ENCODE measurements around the gene DTYMK. TPM values are rescaled to one million over a fixed set of nuclear protein-coding genes. Genes with fewer than 3 reads are reported as not detected.

The DTYMK gene
- polyA plus RNA-seq, 3 donors = 35.8 to 44.7 (median 40.7) TPM

DNA sequence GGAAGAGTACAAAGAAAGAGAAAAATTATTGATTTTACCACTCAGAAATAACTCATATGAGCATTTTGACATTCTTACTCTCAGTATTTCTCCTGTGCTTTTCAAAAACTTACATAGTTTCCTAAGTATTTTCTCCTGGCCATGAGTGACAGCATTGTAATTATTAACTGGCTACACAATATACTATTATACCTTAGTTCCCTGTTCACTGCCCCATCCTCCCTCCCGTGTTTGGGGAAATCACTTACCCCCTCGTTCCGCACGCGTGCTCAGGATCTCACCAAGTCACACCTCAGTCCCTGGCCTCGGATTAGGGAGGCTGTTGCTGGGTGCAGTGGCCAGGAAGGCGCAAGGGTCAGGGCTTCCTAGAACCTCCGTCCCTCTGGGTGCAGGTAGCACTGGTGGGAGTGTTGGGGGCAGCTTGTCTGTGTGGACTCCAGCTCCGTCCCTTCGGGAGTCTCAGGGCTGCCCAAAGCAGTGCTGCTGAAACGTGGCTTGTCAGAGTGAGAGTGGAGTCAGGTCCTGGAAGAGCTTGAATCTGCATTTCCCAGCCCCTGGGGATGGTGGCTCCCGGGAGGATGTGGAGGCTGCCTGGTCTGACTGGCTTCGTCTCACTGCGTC, 25.9 kb downstream of the DTYMK start:
- DNase-seq (ENCODE audit: extremely low read depth in 1 of 11, low read depth in 9 of 11, low spot score in 4 of 11) = no peak

DNA sequence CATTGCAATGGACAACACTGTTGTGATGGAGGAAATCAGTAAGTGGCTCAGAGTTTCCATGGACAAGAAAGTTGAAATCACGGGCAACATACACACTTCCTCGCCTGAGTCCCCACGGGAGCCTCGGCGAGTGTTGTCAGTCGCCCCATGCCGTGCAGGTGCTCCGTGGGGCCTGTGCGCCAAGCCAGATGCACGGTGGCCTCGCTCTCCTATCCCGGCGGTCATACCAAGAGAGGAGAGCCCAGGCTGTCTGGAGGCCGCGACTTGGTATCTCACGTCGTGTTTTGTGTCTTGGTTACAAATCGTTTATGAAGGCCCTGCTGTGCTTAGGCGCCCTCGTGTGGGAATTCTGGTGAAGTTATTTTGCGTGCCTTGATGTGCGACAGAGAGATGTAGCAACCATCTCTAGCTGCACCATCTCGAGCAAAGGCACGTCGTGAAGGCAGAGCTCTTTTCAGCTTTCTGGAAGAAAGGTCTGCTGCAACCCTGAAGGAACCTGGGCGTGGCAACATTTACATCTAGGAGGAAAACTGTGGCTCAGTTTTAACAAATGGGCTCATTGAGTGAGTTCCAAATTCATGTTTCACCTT, 27.4 kb downstream of the DTYMK start:
- DNase-seq (ENCODE audit: extremely low read depth in 1 of 11, low read depth in 9 of 11, low spot score in 4 of 11) = peak in 8 of 11 donors; percentile 36 to 69 (median 62)

DNA sequence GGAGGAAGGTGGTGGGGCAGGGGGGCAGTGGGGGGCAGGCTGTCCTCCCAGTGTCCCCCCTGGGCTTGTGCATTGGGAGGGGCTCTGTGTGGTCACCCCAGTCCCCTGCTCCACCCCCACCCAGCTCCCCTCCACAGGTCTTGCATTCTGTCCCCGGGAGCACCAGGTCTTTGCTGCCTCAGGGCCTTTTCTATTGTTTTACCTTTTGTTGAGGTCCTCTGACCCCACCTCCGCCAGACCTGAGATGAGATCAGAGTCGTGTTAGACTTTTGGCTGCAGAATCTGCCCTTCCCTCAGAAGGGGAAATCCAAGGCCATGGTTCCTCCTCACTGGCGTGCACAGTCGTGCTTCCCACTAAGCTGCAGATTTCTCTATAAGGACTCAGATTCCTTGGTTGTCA, 28.3 kb downstream of the DTYMK start:
- no peak for DNase-seq (ENCODE audit: extremely low read depth in 1 of 11, low read depth in 9 of 11, low spot score in 4 of 11)

DNA sequence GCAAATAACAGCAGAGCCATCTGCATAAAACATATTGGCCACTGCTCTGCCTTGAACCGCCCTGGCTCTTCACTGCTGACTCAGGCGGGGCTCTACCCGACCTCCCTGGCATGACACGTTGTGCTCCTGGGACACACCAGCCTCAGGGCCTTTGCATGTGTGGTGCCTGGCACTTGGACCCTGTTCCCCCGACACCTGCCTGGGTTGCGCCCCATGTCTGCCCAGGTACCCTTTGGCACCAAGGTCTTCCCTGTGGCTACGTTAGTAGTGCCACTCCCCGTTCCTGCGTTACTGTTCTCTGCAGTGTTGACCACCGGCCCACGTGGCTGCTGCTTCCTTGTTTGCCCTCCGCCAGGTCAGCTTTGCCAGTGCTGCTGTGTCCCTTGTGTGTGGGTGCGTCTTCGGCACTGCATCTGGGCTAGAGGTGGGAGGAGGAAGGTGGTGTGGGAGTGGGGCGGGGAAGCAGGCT, 28.8 kb downstream of the DTYMK start:
- DNase-seq (ENCODE audit: extremely low read depth in 1 of 11, low read depth in 9 of 11, low spot score in 4 of 11) = no peak

DNA sequence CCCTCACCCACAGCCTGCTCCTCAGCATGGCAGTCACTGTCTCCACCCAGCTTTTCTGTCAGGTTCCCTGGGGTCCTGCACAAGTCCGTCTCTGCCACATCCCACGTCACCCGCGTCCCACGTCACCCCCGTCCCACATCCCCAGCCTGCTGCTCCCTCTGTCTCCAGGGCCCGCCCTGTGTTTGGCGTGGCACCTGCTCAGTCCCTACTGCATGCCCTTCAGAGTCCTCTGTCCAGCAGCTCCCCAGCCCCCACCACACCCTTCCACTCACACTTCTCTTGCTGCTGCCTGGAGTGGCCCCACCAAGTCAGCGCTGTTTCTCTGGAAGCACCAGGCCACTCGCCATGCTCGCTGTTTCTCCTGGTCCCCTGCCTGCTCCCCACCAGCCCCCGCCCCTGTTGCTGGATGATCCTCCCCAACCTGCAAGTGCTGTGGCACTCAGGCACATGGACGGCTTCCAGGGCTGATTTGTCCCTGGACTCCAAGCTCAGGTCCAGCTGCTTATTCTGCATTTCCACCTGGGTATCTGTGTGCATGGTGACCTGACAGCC, 30.3 kb downstream of the DTYMK start:
- no peak for DNase-seq (ENCODE audit: extremely low read depth in 1 of 11, low read depth in 9 of 11, low spot score in 4 of 11)

DNA sequence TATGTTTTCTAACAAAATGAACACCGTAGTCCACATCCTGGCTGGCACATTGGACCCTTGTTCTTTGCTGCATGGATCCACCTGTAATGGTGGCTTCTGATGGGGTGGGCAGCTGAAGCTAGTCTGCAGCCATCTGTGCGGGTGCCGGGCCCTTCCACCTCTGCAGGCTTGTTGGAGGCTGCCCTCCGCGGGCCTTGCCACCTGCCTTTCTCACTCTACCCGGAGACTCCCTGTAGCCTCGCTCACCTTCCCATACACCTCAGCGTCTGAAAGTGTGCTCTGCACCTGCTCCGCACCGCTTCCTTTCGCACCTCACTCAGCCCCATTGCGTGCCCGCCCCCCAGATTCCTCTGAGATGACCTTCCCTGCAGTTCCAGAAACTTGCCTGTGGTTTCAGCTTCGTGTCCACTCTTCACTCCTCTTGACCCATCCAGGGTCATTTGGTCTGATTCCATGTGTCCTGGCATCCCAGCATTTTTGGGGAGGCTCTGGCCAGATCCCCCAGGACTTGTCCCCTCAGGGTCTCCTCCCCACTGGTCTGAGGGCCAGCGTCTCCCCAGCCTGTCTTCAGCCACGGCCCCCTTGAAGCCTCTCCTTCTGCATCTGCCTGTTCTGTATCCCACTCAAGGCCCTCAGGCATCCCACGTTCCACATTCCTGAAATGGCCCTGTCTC, 31.0 kb downstream of the DTYMK start:
- DNase-seq (ENCODE audit: extremely low read depth in 1 of 11, low read depth in 9 of 11, low spot score in 4 of 11) = no peak

DNA sequence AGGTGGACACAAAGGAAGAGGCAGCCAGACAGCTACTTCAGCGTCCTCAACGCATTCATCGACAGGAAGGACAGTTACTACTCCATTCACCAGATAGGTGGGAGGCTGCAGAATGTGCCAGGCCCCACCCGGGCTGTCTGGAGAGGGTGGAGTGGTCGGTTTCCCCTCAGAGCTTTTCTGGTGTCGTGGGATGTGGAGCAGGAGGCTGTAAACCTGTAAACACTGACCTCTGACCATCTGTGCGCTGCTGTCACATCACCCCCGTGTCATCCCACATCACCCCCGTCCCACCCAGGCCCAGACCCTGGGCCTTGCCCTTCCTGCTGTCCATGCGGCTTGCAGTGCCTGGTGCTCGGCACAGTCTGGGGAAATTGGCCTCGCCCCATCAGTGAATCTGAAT, 32.1 kb downstream of the DTYMK start:
- DNase-seq (ENCODE audit: extremely low read depth in 1 of 11, low read depth in 9 of 11, low spot score in 4 of 11) = no peak

DNA sequence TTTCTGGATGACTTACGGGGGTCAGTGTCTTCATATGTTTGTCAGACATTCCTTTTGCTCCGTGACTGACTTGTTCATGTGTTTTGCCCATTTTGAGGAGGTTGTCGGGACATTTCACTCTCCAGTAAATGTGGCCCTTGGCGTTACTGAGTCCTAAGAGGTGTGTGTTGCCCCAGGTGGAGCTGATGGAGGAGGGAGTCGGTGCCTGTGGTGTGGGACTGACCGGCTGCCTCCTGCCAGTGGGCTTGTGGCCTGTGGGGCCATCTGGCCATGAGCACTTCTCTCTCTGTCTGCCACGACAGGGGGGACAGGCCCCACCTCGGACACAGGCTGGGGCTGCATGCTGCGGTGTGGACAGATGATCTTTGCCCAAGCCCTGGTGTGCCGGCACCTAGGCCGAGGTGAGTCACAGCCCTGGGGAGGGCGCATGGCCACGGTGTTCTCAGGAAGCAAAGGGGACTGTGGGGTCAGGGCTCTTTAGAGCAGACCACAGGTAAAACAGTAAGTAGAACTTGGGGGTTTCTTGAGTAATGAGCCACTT, 33.3 kb downstream of the DTYMK start:
- no peak for DNase-seq (ENCODE audit: extremely low read depth in 1 of 11, low read depth in 9 of 11, low spot score in 4 of 11)

DNA sequence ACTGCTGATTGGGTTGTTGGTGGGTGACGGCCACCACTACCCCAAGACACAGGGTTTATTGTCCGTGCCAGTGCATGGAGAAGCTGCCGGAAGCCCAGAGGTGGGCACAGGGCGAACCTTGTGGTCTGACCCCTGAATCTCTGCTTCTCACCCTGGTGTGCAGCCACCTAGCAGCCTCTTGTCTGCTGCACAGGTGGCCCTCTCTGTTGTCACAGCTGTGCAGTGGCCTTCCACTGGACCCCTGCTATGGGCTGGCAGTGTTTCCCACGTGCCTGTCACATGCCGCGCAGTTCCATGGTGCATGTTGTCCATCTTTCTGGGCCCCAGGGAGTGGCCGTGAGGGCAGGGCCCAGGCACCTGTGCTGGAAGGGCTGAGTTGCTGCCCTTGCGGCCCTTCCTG, 33.9 kb downstream of the DTYMK start:
- no peak for DNase-seq (ENCODE audit: extremely low read depth in 1 of 11, low read depth in 9 of 11, low spot score in 4 of 11)

DNA sequence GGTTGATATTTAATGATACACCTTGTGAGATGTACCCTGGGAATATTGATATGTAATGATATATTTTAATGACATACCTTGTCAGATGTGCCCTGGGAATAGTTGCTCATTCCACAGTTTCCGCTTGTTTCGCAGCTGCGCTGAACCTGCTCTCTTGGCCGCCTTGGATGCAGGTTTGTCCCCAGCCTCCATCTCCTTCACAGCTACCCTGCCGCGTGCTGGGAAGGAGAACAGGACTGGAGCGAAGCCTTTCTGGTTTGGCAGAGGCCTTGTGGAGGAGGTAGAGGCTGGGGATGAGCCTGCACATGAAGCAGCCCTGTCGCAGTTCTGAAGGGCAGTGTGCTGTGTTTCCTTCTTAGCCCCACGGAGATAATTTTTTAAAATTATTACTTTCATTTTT, 34.5 kb downstream of the DTYMK start:
- DNase-seq (ENCODE audit: extremely low read depth in 1 of 11, low read depth in 9 of 11, low spot score in 4 of 11) = no peak

DNA sequence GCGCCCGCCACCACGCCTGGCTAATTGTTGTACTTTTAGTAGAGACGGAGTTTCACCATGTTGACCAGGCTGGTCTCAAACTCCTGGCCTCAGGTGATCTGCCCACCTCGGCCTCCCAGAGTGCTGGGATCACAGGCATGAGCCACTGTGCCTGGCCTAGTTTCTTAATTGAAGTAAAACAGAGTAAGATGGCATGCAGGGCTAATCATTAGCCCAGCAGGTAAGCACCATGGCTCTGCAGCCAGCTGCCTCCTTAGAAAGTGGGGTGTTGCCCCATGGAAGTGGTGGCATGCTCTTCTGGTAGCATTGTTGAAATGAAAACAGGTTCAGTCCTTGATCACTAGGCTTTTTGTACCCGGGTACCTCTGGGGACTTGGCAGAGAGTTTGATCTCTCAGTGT, 36.7 kb downstream of the DTYMK start:
- no peak for DNase-seq (ENCODE audit: extremely low read depth in 1 of 11, low read depth in 9 of 11, low spot score in 4 of 11)

DNA sequence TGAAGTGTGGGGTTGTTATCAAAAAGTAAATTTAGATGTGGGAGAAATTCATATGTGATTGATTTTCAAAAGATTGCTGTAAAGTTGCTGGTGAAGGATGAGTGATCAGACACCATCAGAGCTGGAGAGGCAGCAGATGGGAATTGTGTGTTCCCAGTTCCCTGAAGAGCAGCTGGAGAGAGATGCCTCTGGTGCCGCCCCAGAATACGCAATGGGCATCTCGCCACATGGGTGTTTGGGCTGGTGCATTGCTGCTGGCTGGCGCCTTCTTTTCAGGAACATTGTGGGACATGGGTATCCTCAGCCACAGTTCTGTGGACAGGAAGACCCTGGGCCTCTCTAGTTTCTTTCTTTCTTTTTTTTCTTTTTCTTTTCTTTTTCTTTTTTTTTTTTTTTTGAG, 37.2 kb downstream of the DTYMK start:
- DNase-seq (ENCODE audit: extremely low read depth in 1 of 11, low read depth in 9 of 11, low spot score in 4 of 11) = no peak

DNA sequence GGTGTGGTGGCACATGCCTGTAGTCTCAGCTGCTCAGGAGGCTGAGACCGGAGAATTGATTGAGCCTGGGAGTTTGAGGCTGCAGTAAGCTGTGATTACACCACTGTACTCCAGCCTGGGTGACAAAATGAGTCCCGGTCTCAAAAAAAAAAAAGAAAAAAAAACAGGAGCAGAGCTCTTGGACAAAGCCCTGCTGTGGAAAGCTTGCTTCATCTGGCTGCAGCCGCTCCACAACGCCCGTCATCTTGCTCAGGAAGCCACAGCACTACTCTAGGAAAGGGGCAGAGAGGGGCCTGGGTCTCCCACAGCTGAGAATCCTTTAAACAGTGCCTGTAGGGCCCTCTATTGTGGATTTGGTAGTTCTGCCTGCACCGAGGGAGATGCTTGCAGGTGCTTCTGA, 38.2 kb downstream of the DTYMK start:
- DNase-seq (ENCODE audit: extremely low read depth in 1 of 11, low read depth in 9 of 11, low spot score in 4 of 11) = no peak

DNA sequence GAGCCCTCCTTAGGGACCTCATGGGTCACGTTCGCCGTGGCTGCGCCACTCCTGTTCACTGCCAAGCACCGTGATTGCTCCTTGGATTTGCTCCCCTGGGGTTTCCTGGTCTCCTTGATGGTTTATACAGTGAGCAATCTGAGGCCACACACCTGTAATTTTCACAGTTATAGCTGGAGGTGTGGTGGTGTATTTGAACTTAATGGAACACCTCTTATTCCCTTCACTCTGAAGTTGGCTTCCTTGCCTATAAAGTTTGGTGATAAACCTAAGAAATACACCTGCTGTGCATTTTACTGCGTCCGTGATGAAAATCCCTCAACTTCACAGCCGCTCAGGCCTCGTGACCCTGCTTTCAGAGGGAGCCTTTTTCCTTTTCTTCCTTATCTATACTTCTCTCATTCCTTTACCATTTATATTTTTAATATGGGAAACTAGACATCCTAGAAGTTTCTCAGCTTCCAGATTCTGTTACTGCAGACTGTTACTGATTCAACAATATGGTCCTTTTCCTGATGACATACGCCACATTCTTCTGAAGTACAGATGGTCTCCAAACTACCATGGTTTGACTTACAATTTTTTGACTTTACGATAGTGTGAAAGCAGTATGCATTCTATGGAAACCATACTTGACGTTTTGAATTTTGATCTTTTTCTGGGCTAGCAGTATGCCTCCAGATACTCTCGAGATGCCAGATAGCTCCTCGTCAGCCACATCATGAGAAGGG, 40.5 kb downstream of the DTYMK start:
- no peak for DNase-seq (ENCODE audit: extremely low read depth in 1 of 11, low read depth in 9 of 11, low spot score in 4 of 11)

DNA sequence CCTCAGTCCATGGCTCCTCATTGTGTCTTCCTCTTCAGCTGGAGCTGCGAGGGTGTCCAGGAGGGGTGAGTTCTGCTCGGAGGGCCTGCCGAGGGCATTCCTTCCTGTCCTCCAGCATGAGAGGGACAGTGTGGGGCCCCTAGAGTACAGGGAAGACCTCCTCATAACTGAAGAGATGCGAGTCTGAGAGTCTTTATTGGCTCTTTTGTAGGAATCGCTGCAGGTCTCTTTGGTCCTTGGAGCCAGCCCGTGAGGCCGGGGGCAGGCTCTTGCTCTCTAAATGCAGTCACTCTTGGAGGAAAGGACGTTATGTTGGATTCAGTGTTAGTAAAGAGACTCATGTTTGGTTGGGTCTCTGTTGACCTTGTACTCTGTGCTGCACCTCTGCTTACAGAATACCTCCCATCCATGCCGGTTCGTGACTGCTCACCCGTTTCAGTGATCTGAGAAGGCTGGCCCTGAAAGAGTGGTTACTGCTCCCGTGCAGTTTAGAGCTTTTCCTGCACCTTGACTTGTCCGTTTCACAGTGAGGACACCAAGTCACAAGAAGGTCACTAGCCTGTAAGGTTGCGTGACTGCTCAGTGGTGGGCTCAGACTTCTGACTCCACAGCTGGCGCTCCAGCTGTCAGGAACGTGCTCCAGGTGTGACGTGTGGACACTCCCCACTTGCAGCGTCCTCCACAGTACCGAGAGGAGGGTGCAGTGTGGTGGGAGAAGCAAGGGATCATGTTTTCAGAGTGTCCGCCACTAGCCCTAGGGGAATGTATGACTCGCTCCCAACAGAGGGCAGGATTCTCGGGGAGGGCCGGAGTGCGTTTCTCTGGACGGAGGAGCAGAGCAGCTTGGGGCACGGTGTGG, 41.3 kb downstream of the DTYMK start:
- DNase-seq (ENCODE audit: extremely low read depth in 1 of 11, low read depth in 9 of 11, low spot score in 4 of 11) = no peak

DNA sequence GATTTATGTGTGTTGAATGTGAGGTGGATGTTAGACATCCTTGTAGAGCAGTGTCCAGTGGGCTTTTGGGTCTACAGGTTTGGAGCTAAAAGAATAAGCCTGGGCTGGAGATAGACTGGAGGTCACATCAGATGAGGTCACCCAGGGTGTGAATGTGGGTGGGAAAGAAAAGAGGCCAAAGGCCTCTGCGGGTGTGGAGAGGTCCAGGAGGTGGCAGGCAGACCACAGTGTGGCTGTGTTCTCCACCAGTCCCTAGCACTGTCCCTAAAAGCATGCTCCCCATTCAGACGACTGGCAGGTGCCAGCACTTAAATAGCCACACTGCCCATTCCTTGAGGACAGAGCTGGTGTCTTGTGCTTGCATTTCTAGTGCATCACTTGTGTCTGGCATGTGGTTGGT, 45.0 kb downstream of the DTYMK start:
- DNase-seq (ENCODE audit: extremely low read depth in 1 of 11, low read depth in 9 of 11, low spot score in 4 of 11) = no peak

DNA sequence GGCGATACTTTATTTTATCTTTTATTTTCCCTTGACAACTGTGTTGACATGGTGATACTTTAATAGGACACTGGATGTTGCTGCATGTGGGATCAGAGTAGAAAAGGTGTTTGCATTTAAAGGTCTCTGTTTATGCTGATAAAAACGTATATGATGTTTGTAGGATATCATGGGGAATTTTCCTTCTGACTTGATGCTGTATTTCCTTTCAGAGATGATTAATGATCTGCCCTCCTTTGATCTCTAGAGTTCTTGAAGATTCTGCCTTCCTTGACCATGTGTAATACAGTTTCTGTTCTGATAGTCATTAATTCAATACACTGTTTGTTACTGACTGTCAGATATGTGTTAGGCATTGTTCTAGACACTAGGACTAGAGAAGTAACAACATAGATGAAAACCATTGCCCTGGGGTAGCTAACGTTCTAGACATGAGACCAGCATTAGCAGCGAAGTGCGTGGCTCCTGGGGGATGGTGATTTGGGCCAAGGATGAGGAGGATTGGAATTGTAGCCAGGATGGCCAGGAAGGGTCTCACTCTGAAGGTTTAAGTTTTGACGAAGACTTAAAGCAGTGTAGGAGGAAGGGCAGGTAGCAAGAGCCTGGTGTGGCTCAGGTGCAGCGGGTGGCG, 46.3 kb downstream of the DTYMK start:
- no peak for DNase-seq (ENCODE audit: extremely low read depth in 1 of 11, low read depth in 9 of 11, low spot score in 4 of 11)

DNA sequence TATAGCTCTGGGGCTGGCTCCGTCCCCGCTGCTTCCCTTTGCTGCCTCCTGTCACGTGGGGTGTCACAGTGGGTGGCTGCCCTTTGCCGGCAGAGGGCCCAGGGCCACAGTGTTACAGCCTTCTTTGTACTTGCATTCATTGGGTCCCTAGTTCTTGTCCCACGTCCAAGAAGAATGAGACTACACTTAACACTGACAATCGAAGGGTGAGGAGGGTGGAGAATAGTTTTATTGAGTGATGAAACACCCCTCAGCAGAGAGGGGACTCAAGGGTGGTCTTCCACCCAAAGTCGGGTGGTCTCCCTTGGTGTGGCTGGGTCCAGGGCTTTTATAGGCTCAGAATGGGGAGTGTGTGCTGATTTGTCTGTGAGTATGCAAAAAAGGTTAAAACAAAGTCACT, 47.2 kb downstream of the DTYMK start:
- DNase-seq (ENCODE audit: extremely low read depth in 1 of 11, low read depth in 9 of 11, low spot score in 4 of 11) = no peak
